ENCODE results near the gene BAIAP2L1.

Gene BAIAP2L1

GRCh38 chr7:98286701-98287485 lies 114.0 kb downstream of the BAIAP2L1 start:
- Histone ChIP-seq H3K9me3 (ENCODE audit: control insufficient read depth, low read depth, low read length) (no peaks in the 10 kb centered on the region), H3K4me3 (ENCODE audit: low read length) (no peak overlapping the region), H3K9ac (ENCODE audit: low read length) (no peak overlapping the region), H3K27ac (ENCODE audit: low read length) (no peak overlapping the region), H3K4me1 (ENCODE audit: control insufficient read depth, low read depth, low read length) (peaks cover 16% of the 10 kb centered on the region), H3K36me3 (ENCODE audit: control insufficient read depth, low read depth, low read length) (peaks cover 1% of the 10 kb centered on the region), H3K27me3 (ENCODE audit: control insufficient read depth, insufficient read depth, low read length) (peaks cover 8% of the 10 kb centered on the region)

GRCh38 chr7:98286093-98286539 lies 114.8 kb downstream of the BAIAP2L1 start:
- no peak overlapping the region for H3K27ac ChIP-seq (ENCODE audit: low read length)
- peaks cover 8% of the 10 kb centered on the region for H3K27me3 ChIP-seq (ENCODE audit: control insufficient read depth, insufficient read depth, low read length)
- peaks cover 16% of the 10 kb centered on the region for H3K4me1 ChIP-seq (ENCODE audit: control insufficient read depth, low read depth, low read length)
- no peak overlapping the region for H3K9ac ChIP-seq (ENCODE audit: low read length)
- no peaks in the 10 kb centered on the region for H3K36me3 ChIP-seq (ENCODE audit: control insufficient read depth, low read depth, low read length)
- no peaks in the 10 kb centered on the region for H3K9me3 ChIP-seq (ENCODE audit: control insufficient read depth, low read depth, low read length)
- H3K4me3 ChIP-seq (ENCODE audit: low read length): no peak overlapping the region

GRCh38 chr7:98285157-98286092 lies 115.5 kb downstream of the BAIAP2L1 start:
- no peak overlapping the region for H3K27ac ChIP-seq (ENCODE audit: low read length)
- no peak overlapping the region for H3K9ac ChIP-seq (ENCODE audit: low read length)
- peaks cover 8% of the 10 kb centered on the region for H3K27me3 ChIP-seq (ENCODE audit: control insufficient read depth, insufficient read depth, low read length)
- H3K36me3 ChIP-seq (ENCODE audit: control insufficient read depth, low read depth, low read length): no peaks in the 10 kb centered on the region
- H3K4me3 ChIP-seq (ENCODE audit: low read length): no peak overlapping the region
- no peaks in the 10 kb centered on the region for H3K9me3 ChIP-seq (ENCODE audit: control insufficient read depth, low read depth, low read length)
- peaks cover 13% of the 10 kb centered on the region for H3K4me1 ChIP-seq (ENCODE audit: control insufficient read depth, low read depth, low read length)

- Histone ChIP-seq H3K9ac (ENCODE audit: low read length) (no peak overlapping the region), H3K36me3 (ENCODE audit: control insufficient read depth, low read depth, low read length) (no peaks in the 10 kb centered on the region), H3K27me3 (ENCODE audit: control insufficient read depth, insufficient read depth, low read length) (peaks cover 8% of the 10 kb centered on the region), H3K9me3 (ENCODE audit: control insufficient read depth, low read depth, low read length) (no peaks in the 10 kb centered on the region), H3K27ac (ENCODE audit: low read length) (no peak overlapping the region), H3K4me3 (ENCODE audit: low read length) (no peak overlapping the region), H3K4me1 (ENCODE audit: control insufficient read depth, low read depth, low read length) (peaks cover 13% of the 10 kb centered on the region)
Measured at GRCh38 chr7:98284335-98285036, 116.4 kb downstream of the BAIAP2L1 start.

- Histone ChIP-seq H3K27ac (ENCODE audit: low read length) (no peak overlapping the region), H3K9ac (ENCODE audit: low read length) (no peak overlapping the region), H3K27me3 (ENCODE audit: control insufficient read depth, insufficient read depth, low read length) (peaks cover 8% of the 10 kb centered on the region), H3K4me3 (ENCODE audit: low read length) (no peak overlapping the region), H3K36me3 (ENCODE audit: control insufficient read depth, low read depth, low read length) (no peaks in the 10 kb centered on the region), H3K9me3 (ENCODE audit: control insufficient read depth, low read depth, low read length) (no peaks in the 10 kb centered on the region), H3K4me1 (ENCODE audit: control insufficient read depth, low read depth, low read length) (peaks cover 13% of the 10 kb centered on the region)
Measured at GRCh38 chr7:98283887-98284222, 117.0 kb downstream of the BAIAP2L1 start.

- H3K4me1 ChIP-seq (ENCODE audit: control insufficient read depth, low read depth, low read length): peaks cover 13% of the 10 kb centered on the region
- H3K27ac ChIP-seq (ENCODE audit: low read length): no peak overlapping the region
- no peaks in the 10 kb centered on the region for H3K36me3 ChIP-seq (ENCODE audit: control insufficient read depth, low read depth, low read length)
- peaks cover 8% of the 10 kb centered on the region for H3K27me3 ChIP-seq (ENCODE audit: control insufficient read depth, insufficient read depth, low read length)
- H3K9ac ChIP-seq (ENCODE audit: low read length): no peak overlapping the region
- peak overlapping the region; percentile 69 for H3K4me3 ChIP-seq (ENCODE audit: low read length)
- H3K9me3 ChIP-seq (ENCODE audit: control insufficient read depth, low read depth, low read length): no peaks in the 10 kb centered on the region
Measured at GRCh38 chr7:98283127-98283886, 117.6 kb downstream of the BAIAP2L1 start.

- Histone ChIP-seq H3K4me3 (ENCODE audit: low read length) (peak overlapping the region; percentile 69), H3K27ac (ENCODE audit: low read length) (no peak overlapping the region), H3K36me3 (ENCODE audit: control insufficient read depth, low read depth, low read length) (no peaks in the 10 kb centered on the region), H3K4me1 (ENCODE audit: control insufficient read depth, low read depth, low read length) (peaks cover 13% of the 10 kb centered on the region), H3K27me3 (ENCODE audit: control insufficient read depth, insufficient read depth, low read length) (peaks cover 8% of the 10 kb centered on the region), H3K9me3 (ENCODE audit: control insufficient read depth, low read depth, low read length) (no peaks in the 10 kb centered on the region), H3K9ac (ENCODE audit: low read length) (peak overlapping the region; percentile 71)
Measured at GRCh38 chr7:98282703-98283102, 118.2 kb downstream of the BAIAP2L1 start.

GRCh38 chr7:98281757-98282606 lies 118.9 kb downstream of the BAIAP2L1 start:
- H3K9ac ChIP-seq (ENCODE audit: low read length): peak overlapping the region; percentile 71
- H3K27me3 ChIP-seq (ENCODE audit: control insufficient read depth, insufficient read depth, low read length): peaks cover 8% of the 10 kb centered on the region
- H3K9me3 ChIP-seq (ENCODE audit: control insufficient read depth, low read depth, low read length): no peaks in the 10 kb centered on the region
- H3K4me1 ChIP-seq (ENCODE audit: control insufficient read depth, low read depth, low read length): peaks cover 9% of the 10 kb centered on the region
- no peak overlapping the region for H3K27ac ChIP-seq (ENCODE audit: low read length)
- no peaks in the 10 kb centered on the region for H3K36me3 ChIP-seq (ENCODE audit: control insufficient read depth, low read depth, low read length)
- peak overlapping the region; percentile 69 for H3K4me3 ChIP-seq (ENCODE audit: low read length)

GRCh38 chr7:98280791-98281756 lies 119.8 kb downstream of the BAIAP2L1 start, which contains the start of gene BRI3:
Gene BRI3 (plus strand): TSS chr7:98281686. CDS start chr7:98281796, 110 bp downstream.
- Histone ChIP-seq H3K9ac (ENCODE audit: low read length) (peak within 1 kb of the TSS; percentile 71), H3K27ac (ENCODE audit: low read length) (peak within 1 kb of the TSS; percentile 59), H3K36me3 (ENCODE audit: control insufficient read depth, low read depth, low read length) (no peaks in the 10 kb centered on the region), H3K27me3 (ENCODE audit: control insufficient read depth, insufficient read depth, low read length) (peaks cover 8% of the 10 kb centered on the region), H3K9me3 (ENCODE audit: control insufficient read depth, low read depth, low read length) (no peaks in the 10 kb centered on the region), H3K4me1 (ENCODE audit: control insufficient read depth, low read depth, low read length) (peaks cover 3% of the 10 kb centered on the region), H3K4me3 (ENCODE audit: low read length) (peak within 1 kb of the TSS; percentile 83)

All from iPS-18a (cell line).